Right renal cortex interstitium (tissue), 3 donors: ENCODE data around the gene ZBED4. TPM values are rescaled to one million over a fixed set of nuclear protein-coding genes. Genes with fewer than 3 reads are reported as not detected.
"Not testable (repeated sequence)": the region's sequence is repeated elsewhere in the genome, so short reads cannot be mapped to it uniquely, and the experiment has no call there.

Experiments
- DNase-seq, 3 donors: peaks; one replicate each; pipeline ENCODE4 v3.0.0-alpha.2; 2013; ENCODE audit warnings: low read depth in 3 of 3, low spot score in 2 of 3
- polyA plus RNA-seq, 3 donors: library from polyadenylated mRNA; unstranded; fragments of 120-200 nt; gene quantifications; one replicate each; pipeline ENCODE4 v1.2.1, GENCODE V29; 2013; ENCODE audit not compliant: insufficient read length in 3 of 3

The ZBED4 gene
- polyA plus RNA-seq, 3 donors: 16.3 to 16.8 (median 16.6) TPM

DNA sequence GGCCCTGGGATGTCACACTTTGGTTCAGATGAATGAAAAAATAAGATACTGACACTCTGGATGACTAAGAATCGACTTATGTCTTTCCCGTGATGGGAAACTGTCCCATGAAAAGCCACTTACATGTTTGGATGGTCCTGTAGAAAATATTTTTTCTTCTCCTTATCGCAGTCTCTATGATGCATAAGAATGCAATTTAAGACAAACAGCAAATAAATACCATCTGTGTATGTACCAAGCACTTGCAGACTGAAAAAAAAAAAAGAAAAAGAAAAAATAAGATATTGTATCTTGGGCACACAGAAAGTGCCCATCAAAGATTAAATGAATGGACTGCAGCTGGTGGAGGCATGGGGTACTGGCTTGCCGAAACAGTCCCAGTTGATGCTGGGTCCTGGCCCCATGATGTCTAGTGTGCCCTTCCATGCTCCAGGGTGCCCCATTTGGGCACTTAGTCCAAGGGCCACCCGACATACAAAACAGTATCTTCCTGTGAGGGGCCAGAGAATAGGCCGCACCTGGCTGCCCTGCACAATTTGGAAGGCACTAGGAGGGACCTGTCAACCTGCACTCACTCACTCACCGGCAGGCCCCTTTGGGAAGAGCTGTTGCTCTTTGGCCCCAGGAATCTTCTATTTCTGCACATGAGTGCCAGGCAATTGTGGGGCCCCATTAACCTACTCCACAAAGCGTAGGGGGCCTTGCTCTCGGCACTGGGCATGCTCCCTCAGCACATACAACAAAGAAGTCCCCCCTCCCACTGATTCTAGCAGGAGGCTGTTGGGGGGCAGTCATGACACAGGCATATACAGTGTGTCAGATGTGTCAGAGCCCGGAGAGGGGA lies 2.5 kb upstream of the ZBED4 start:
- no peak for DNase-seq

- not testable (repeated sequence) for DNase-seq
Measured at GRCh38 chr22:49852568-49852897, 1.1 kb upstream of the ZBED4 start.

- peak in 1 of 3 donors; percentile 15 for DNase-seq
Measured at GRCh38 chr22:49853981-49854831, 562 bp downstream of the ZBED4 start.

DNA sequence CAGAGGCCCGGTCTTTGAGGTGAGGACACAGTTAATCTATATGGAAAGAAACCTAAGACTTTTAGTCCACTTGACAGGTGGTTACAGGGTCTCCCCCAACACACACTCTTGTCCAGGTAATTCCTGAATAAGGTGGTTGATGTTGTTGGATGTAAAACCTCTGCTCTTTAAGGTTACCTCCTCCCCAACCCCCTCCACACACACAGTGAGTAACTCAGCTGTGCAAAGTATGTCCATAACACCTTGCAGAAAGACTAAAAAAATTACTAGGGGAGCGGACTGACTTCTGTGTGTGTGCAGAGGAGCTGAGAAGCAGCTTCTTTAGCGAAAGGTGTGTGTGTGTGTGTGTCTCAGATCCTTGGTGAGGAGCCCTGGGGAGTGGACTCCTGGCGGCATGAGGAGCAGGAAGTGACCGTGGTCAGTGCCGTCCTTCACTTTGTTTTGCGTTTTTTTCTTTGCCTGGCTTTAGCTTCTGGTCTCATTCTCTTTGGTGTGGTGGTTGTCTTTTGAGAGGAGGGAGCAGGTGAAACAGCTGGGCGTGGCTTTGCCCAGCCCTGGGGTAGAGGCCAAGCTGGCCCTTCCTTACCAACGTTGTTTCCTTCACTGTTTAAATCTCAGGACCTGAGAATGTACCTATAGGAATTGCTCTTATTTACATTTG lies 1.7 kb downstream of the ZBED4 start:
- no peak for DNase-seq

DNA sequence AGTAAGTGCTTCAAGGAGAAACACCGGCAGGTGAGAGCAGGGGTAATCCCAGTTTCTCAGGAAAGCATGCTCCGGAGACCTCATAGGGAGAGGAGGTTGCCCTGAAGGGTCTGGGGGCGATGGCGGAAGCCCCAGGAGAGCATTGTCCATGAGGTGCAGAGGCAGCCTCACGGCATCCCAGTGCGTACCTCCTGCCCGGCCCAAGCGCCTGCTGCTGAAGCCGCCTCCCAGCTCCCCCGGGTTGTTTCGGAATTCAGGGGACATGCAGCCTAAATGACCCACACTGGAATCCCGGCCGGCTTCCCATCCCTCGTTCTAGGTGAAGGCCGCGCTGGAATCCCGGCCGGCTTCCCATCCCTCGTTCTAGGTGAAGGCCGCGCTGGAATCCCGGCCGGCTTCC lies 2.7 kb downstream of the ZBED4 start:
- DNase-seq: no peak

DNA sequence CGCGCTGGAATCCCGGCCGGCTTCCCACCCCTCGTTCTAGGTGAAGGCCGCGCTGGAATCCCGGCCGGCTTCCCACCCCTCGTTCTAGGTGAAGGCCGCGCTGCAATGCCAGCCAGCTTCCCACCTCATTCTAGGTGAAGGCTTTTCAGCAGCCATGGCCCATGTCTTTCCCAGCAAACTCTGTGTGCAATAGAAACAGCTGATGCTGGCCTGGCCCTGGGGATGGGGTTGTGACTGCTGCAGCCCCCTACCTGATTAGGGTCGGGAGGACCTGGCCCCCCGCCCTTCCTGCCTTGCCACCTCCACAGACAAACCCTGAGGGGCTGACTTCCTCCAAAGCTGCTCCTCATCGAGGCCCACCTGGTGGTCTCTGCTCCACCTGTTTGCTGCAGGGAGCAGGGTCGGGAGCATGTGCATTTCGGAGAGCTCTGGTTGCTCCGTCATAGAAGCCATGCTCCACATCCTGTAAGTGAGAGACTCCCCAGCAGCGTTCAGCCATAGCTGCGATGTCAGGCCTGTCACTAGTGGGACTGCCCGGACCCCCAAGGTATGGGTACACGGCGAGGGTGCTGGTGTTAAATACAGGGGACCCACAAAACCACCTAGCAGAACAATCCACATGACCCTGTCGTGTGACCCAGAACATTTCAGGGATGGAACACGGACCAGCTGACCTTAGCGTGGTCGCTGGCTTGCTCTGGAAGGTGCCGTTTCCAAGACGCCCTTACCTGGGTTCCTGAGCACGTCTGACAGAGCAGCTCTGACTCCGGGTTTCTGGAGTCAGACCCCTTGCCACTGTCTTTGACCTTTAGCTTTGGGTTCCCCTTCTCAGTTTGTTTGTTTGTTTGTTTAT lies 3.3 kb downstream of the ZBED4 start:
- DNase-seq: no peak

- no peak for DNase-seq
Measured at GRCh38 chr22:49858827-49859226, 5.2 kb downstream of the ZBED4 start.

DNA sequence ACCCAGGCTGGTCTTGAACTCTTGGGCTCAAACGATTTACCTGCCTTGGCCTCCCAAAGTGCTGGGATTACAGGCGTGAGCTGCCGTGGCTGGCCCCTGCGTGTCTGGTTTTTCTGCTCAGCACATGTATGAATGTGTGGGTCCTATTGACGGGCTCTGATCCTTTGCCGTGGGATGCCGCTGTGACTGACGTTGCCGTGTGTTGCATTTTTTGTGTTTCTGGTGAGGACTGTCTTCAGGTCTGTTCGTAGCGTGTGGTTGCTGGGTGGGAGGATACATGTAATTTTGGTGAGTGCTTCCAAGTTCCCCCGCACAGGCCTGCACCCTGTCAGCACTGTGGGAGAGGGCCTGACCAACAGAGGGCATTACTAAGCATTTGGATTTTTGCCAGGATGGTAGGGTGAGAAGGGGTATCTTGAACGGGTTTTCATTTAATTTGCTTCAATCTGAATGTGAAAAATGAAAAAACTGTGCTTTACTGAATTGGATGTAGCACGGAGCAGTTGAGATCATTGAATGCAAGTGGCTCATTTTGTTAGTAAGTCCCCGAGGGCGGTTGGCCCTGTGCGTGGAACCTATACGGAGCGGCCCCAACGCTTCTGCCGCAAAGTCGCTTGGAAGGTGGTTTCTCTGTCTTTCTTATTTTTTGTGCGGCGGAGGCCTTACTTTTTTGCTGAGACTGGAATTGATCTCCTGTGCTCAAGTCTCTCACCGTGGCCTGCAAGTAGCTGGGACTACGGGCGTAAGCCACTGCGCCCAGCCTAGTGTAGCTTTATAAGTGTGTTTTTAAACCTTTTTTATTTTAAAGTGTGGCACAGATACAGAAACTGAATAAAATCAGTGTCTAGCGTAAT lies 8.2 kb downstream of the ZBED4 start:
- DNase-seq: no peak

DNA sequence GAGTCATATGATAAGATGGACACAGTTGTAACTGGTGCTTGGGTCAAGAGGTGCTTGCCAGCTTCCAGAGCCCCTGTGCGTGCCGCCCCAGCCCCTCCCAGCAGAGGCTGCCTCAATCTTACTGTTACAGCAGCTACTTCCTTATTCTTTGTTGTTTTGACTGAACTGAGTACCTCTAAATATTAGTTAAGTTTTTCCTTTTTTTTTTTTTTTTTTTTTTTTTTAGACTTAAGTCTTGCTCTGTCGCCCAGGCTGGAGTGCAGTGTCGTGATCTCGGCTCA lies 8.8 kb downstream of the ZBED4 start:
- DNase-seq: no peak

- no peak for DNase-seq
Measured at GRCh38 chr22:49863931-49864330, 10.3 kb downstream of the ZBED4 start.

- no peak for DNase-seq
Measured at GRCh38 chr22:49865156-49865555, 11.5 kb downstream of the ZBED4 start.

DNA sequence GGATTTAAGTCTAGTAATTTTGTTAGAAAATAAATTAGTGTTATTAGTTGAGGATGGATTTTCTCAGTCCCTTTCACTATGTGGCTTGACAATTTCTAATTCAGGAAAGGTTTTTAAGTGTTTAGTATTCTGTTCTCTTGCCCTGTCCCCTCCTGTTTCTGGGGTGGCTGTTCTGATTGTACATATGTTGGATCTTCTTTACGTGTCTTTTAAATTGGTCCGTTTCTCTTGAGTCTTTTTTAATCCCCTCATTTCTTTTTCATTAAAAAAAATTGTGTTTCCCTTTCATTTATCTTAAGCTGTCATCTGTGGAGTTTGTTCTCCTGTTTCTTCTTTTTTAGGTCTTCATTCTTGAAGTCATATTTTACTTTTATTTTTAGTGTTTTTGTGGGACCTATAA lies 12.5 kb downstream of the ZBED4 start:
- no peak for DNase-seq

- no peak for DNase-seq
Measured at GRCh38 chr22:49866646-49867045, 13.0 kb downstream of the ZBED4 start.

- DNase-seq: no peak
Measured at GRCh38 chr22:49867303-49868265, 13.9 kb downstream of the ZBED4 start.

DNA sequence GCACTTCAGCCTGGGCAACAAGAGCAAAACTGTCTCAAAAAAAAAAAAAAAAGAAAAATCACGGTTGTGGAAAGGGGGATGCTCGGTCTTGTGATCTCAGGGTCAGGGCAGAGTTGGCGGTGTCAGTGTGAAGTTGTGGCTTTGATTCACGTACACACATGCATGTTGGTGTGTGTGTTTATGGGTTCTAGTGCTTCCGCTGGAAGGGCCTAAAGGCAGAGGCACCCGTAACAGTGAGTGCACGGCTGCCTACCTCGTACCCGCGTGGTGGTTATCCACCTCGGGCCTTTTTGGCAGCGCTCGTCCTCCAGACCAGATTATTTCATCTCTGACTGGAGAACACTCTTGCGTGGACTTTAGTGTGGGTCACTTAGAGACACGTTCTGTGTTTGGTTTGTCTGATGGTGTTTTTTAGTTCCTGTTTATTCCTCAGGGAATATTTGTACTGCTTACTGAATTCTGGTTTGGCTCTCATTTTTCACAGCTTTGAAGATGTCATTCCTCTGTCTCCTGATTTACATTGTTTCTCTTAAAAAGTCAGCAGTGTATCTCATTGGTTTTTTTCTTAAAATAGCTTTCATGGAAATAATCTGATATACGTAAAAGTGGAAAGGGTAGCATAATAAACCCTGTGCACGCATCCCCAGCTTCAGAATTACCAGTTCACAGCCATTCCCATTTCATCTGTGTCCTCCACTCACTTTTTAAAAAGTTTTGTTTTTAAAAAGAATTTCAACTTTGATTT lies 15.6 kb downstream of the ZBED4 start:
- no peak for DNase-seq

GRCh38 chr22:49869845-49870712 lies 16.4 kb downstream of the ZBED4 start:
- no peak for DNase-seq

- DNase-seq: no peak
Measured at GRCh38 chr22:49871482-49871881, 17.8 kb downstream of the ZBED4 start.
